Hepatocyte (in vitro differentiated cells): Measurements from ENCODE around the gene USP28. TPM values are rescaled to one million over a fixed set of nuclear protein-coding genes. Genes with fewer than 3 reads are reported as not detected.

Experiments used
- DNase-seq: peaks from one replicate; pipeline ENCODE4 v3.0.0-alpha.2; 2016; ENCODE audit warnings: low spot score
- H2AFZ ChIP-seq: fragments of 200-600 bp; sonication (generic); 2 replicates; pipeline ENCODE4 v1.6.0; 2016; ENCODE audit warnings: antibody characterized with exemption, mild to moderate bottlenecking
- H3K27ac ChIP-seq: fragments of 200-600 bp; sonication (generic); 2 replicates; pipeline ENCODE4 v1.5.1; 2016; ENCODE audit warnings: mild to moderate bottlenecking
- H3K27me3 ChIP-seq: fragments of 200-600 bp; sonication (generic); 2 replicates; pipeline ENCODE4 v1.6.1; 2016
- H3K36me3 ChIP-seq: fragments of 200-600 bp; sonication (generic); replicated peaks from 2 replicates; pipeline ENCODE4 v1.5.1; 2016; ENCODE audit warnings: low read depth; ENCODE audit not compliant: insufficient read depth
- H3K4me1 ChIP-seq: fragments of 200-600 bp; sonication (generic); 2 replicates; pipeline ENCODE4 v1.5.1; 2016; ENCODE audit warnings: mild to moderate bottlenecking, moderate library complexity; ENCODE audit not compliant: insufficient read depth
- H3K4me2 ChIP-seq: fragments of 200-600 bp; sonication (generic); 2 replicates; pipeline ENCODE4 v1.6.0; 2016
- H3K4me3 ChIP-seq: fragments of 200-600 bp; sonication (generic); 2 replicates; pipeline ENCODE4 v1.5.1; 2016; ENCODE audit warnings: mild to moderate bottlenecking
- H3K79me2 ChIP-seq: fragments of 200-600 bp; sonication (generic); 2 replicates; pipeline ENCODE4 v1.6.0; 2017; ENCODE audit warnings: mild to moderate bottlenecking
- H3K9me2 ChIP-seq: fragments of 200-600 bp; sonication (generic); replicated peaks from 2 replicates; pipeline ENCODE4 v1.6.0; 2017; ENCODE audit warnings: mild to moderate bottlenecking; ENCODE audit not compliant: insufficient read depth
- H3K9me3 ChIP-seq: fragments of 200-600 bp; sonication (generic); 2 replicates; pipeline ENCODE4 v1.5.1; 2016; ENCODE audit warnings: low read depth, mild to moderate bottlenecking
- H4K20me1 ChIP-seq: fragments of 200-600 bp; sonication (generic); 2 replicates; pipeline ENCODE4 v1.6.0; 2016; ENCODE audit warnings: mild to moderate bottlenecking; ENCODE audit not compliant: insufficient read depth, poor library complexity, severe bottlenecking
- EZH2 ChIP-seq: fragments of 200-600 bp; sonication (generic); IDR thresholded peaks from 2 replicates; pipeline ENCODE4 v1.6.1; 2016; ENCODE audit warnings: antibody characterized with exemption, mild to moderate bottlenecking, borderline replicate concordance
- EZH2phosphoT487 ChIP-seq: fragments of 200-600 bp; sonication (generic); IDR thresholded peaks from one replicate; pipeline ENCODE4 v1.6.1; 2018; ENCODE audit warnings: antibody characterized with exemption, mild to moderate bottlenecking, low read depth, moderate library complexity; ENCODE audit not compliant: unreplicated experiment, severe bottlenecking
- WGBS: methylation state at CpG from one replicate; pipeline ENCODE4 v1.1.6; 2016; ENCODE audit warnings: low lambda C conversion rate; ENCODE audit errors: missing lambda C conversion rate; 5-methylcytosine and 5-hydroxymethylcytosine counted together
- polyA plus RNA-seq: library from polyadenylated mRNA; unstranded; fragments of >200 nt; fragmentation: Nextera tagmentation; extraction: Ambion mirVana; gene quantifications from 2 replicates; pipeline ENCODE4 v1.2.1, GENCODE V29; 2016
- total RNA-seq: library from RNA; depleted of rRNA; stranded (reverse); fragments of >200 nt; gene quantifications from 2 replicates; pipeline ENCODE4 v1.2.3, GENCODE V29; 2014
- TF ChIP-seq, protein P1 (sequence below): fragments of 200-600 bp; sonication (generic); IDR thresholded peaks from 2 replicates; pipeline ENCODE4 v1.5.1; 2016; ENCODE audit warnings: antibody characterized with exemption, mild to moderate bottlenecking; ENCODE audit not compliant: poor library complexity

Gene USP28
- total and polyA plus RNA-seq, 2 experiments from 2014 or later = 12.5 to 32.1 TPM

DNA sequence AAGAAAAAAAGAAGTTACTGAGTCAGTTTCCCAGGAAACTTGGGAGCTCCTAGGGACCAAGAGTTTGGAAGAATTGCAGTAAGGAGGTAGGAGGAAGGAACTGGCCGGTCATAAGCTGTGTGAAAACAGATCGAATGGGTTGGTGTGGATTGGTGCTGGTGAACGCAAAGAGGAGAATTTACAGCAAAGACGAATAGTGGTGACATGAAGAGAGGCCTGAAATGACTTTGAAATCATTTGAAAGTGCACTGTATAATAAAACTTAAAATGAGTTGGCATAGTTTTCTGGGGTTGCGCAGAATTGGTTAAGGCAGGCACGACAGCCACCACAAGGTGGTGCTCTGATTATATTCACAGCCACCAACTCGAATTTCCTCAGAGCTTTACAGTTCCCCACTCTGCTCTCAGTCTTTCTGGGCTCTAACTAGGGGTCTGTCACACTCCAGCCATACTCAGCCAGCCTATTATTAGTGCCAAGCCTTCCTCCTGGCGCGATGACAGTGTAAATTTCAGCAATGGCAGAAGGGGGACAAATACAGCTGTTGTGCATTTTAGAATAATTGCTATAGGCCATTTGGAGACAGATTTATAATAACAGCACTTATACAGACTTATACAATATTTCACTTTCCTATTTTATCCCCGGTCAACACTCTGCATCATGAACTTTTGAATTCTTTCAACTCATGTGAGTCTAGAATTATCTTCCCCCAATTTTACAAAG is 20.9 kb upstream of the USP28 start:
- TF ChIP-seq, protein P1, sequence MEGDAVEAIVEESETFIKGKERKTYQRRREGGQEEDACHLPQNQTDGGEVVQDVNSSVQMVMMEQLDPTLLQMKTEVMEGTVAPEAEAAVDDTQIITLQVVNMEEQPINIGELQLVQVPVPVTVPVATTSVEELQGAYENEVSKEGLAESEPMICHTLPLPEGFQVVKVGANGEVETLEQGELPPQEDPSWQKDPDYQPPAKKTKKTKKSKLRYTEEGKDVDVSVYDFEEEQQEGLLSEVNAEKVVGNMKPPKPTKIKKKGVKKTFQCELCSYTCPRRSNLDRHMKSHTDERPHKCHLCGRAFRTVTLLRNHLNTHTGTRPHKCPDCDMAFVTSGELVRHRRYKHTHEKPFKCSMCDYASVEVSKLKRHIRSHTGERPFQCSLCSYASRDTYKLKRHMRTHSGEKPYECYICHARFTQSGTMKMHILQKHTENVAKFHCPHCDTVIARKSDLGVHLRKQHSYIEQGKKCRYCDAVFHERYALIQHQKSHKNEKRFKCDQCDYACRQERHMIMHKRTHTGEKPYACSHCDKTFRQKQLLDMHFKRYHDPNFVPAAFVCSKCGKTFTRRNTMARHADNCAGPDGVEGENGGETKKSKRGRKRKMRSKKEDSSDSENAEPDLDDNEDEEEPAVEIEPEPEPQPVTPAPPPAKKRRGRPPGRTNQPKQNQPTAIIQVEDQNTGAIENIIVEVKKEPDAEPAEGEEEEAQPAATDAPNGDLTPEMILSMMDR = peak; percentile 78
- no peak for TF ChIP-seq EZH2
- 30% methylated on average over 10 of the region's 10 CpGs for WGBS

DNA sequence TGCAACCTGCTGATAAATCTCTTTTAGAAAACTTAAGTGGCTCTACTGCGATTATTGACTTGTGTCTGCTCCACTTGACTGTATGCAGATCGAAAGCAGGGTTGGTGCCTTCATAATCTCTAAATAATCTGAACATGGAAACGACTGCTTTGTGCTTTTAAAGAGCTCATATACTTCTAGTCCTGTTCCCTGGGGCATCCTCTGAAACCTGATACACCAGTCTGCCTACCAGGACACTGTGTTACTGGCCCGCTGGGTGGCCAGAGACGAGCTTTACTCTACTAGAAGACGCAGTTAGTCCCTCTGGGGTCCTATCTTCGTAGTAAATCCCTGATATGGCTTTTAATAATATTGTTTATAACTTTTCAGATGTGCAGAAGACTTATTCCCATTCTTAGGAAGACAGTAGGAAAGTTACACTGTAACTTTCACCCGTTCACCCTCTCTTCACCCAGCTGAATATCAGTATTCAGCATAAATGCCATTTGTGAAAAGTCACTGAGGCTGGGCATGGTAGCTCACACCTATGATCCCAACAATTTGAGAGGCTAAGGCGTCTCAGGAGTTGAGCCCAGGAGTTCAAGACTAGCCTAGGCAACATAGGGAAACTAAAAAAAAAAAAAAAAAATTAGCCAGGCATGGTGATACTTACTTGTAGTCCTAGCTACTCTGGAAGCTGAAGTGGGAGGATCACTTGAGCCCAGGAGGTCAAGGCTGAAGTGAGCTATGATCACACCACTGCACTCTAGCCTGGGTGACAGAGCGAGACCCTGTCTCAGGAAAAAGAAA is 20.2 kb upstream of the USP28 start:
- no peaks in the 10 kb centered on the region for H3K4me1 ChIP-seq
- H3K79me2 ChIP-seq = no peaks in the 10 kb centered on the region
- no peak overlapping the region for H2AFZ ChIP-seq
- no peak for DNase-seq
- no peaks in the 10 kb centered on the region for H4K20me1 ChIP-seq
- TF ChIP-seq EZH2phosphoT487 (no peak), EZH2 (no peak)
- TF ChIP-seq, protein P1 = no peak
- no peaks in the 10 kb centered on the region for H3K9me2 ChIP-seq
- no peak overlapping the region for H3K4me3 ChIP-seq
- no peak overlapping the region for H3K4me2 ChIP-seq
- H3K27me3 ChIP-seq = no peaks in the 10 kb centered on the region
- H3K9me3 ChIP-seq = no peaks in the 10 kb centered on the region
- H3K36me3 ChIP-seq = no peaks in the 10 kb centered on the region
- H3K27ac ChIP-seq = no peak overlapping the region
- WGBS = 40% methylated on average over 10 of the region's 10 CpGs

More for the DNA sequence above, 20.9 kb upstream of the USP28 start:
- Histone ChIP-seq H3K4me1 (no peaks in the 10 kb centered on the region), H3K79me2 (no peaks in the 10 kb centered on the region), H2AFZ (no peak overlapping the region), H3K4me3 (no peak overlapping the region), H3K9me2 (no peaks in the 10 kb centered on the region), H3K36me3 (no peaks in the 10 kb centered on the region), H3K4me2 (no peak overlapping the region), H3K27me3 (no peaks in the 10 kb centered on the region), H3K9me3 (no peaks in the 10 kb centered on the region), H3K27ac (no peak overlapping the region), H4K20me1 (no peaks in the 10 kb centered on the region)
- DNase-seq = peak; percentile 63

DNA sequence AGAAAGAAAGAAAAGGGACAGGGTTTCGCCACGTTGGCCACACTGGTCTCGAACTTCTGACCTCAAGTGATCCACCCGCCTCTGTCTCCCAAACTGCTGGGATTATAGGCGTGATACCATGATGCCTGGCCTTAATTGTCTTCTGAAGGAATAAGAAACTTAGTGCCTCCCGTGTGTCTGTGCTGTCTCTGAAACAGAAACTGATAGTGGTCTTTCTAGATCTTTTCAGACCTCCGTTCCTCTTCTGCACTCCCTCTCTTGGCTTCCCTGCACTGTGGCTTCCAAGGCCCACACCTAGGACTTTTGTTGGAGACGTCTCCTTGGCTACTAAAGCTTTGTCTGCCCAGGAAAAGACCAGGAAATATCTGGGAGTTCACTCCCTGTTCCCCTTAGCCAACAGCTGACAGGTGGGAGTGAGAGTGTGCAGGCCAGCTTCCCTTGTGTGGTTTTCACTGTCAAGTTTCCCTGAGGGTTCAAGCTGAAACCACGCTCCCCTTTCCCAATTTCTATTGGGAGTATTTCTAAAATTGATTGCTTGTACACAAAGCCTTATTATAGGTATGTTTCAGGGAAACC is 19.1 kb upstream of the USP28 start:
- Histone ChIP-seq H3K79me2 (no peaks in the 10 kb centered on the region), H3K4me1 (no peaks in the 10 kb centered on the region), H3K27me3 (no peaks in the 10 kb centered on the region), H3K36me3 (no peaks in the 10 kb centered on the region), H4K20me1 (no peaks in the 10 kb centered on the region), H3K27ac (no peak overlapping the region), H2AFZ (no peak overlapping the region), H3K4me2 (no peak overlapping the region), H3K9me3 (no peaks in the 10 kb centered on the region), H3K9me2 (no peaks in the 10 kb centered on the region), H3K4me3 (no peak overlapping the region)
- 75% methylated on average over 9 of the region's 9 CpGs for WGBS
- DNase-seq = no peak
- TF ChIP-seq EZH2 (no peak), EZH2phosphoT487 (no peak)
- TF ChIP-seq, protein P1 = no peak
